Transverse colon (tissue), 4 donors: Measurements from ENCODE around the gene ITGB6.

Experiments used
- CTCF ChIP-seq, 5 experiments: fragments of 200-600 bp in 3 of 5; fragments of 450-650 bp in 2 of 5; sonication (generic) in 3 of 5; IDR thresholded peaks; 1 replicate in 2 of 5; 2 replicates in 3 of 5; pipeline ENCODE4 v1.5.1; 2016 to 2017; ENCODE audit warnings: antibody characterized with exemption in 5 of 5, inconsistent platforms in 3 of 5, mild to moderate bottlenecking in 2 of 5, moderate library complexity in 1 of 5
- POLR2AphosphoS5 ChIP-seq, 3 donors: sonication (generic); formaldehyde crosslinking; IDR thresholded peaks; one replicate each; pipeline ENCODE4 v1.6.1; 2016; ENCODE audit warnings: antibody characterized with exemption in 3 of 3

DNA sequence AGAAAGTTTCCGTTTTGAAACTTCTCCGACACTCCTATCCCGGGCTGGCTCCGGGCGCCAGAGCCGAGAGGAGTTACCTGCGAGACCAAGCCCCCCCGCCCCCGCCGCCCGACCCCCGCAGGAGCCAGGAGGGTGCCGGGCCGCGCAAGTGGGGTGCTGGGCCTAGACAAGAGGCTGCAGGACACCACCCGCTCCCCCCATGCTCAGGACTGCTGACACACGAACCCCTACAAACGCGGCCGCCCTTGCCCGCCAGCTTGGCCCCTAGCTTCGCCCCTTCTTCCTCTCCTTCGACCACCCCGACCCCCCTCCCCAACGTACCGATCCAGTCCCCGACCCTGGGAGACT, 138.2 kb downstream of the ITGB6 start:
- TF ChIP-seq CTCF (IDR thresholded peaks at IDR 0.05) = no peak
- no peak for TF ChIP-seq POLR2AphosphoS5 (IDR thresholded peaks at IDR 0.05)
